Measurements from ENCODE around the gene EXOC1L.

The EXOC1L gene

DNA sequence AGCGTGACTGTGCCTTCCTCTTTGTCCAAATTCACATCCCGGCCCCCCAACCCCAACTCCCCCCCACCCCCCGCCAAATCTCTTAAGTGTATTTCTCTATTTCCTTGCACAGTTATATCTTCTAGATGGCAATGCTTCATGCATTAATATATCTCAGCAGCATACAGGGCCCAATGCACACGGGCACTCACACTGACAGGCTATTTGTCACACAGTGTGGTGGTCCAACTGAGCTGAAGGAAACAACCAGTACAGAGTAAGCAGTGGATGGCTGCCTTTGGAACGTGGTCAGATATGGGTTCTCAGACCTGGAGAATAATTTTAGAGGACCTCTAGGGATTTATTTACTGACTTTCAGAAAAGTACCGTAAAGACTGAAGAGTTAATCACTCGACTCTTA lies 34.5 kb downstream of the EXOC1L start:
- H3K9me3 ChIP-seq (ENCODE audit: control insufficient read depth, insufficient read depth, low read length): peaks cover 17% of the 10 kb centered on the region; the same call in 1 of the 2 replicates
- H3F3A ChIP-seq (ENCODE audit: control insufficient read depth, insufficient read depth): 0 out of 2 replicates have a peak, but pooled peaks cover 2% of the 10 kb centered on the region
- peaks cover 52% of the 10 kb centered on the region for H3K79me2 ChIP-seq (ENCODE audit: control insufficient read depth, low read length)
- no peaks in the 10 kb centered on the region for H3K27me3 ChIP-seq (ENCODE audit: control insufficient read depth, low read length)
- peak overlapping the region; percentile 76 for H3K4me2 ChIP-seq (ENCODE audit: low read length)
- peaks cover 31% of the 10 kb centered on the region for H3K36me3 ChIP-seq (ENCODE audit: control insufficient read depth, low read length)
- H3K27ac ChIP-seq (ENCODE audit: low read depth, low read length): peak overlapping the region; percentile 34
- H3K4me1 ChIP-seq (ENCODE audit: control insufficient read depth, low read length): peaks cover 33% of the 10 kb centered on the region
- TF ChIP-seq EZH2phosphoT487 (IDR thresholded peaks at IDR 0.05; ENCODE audit: borderline replicate concordance, low read length): no peak
- TF ChIP-seq, protein P1, sequence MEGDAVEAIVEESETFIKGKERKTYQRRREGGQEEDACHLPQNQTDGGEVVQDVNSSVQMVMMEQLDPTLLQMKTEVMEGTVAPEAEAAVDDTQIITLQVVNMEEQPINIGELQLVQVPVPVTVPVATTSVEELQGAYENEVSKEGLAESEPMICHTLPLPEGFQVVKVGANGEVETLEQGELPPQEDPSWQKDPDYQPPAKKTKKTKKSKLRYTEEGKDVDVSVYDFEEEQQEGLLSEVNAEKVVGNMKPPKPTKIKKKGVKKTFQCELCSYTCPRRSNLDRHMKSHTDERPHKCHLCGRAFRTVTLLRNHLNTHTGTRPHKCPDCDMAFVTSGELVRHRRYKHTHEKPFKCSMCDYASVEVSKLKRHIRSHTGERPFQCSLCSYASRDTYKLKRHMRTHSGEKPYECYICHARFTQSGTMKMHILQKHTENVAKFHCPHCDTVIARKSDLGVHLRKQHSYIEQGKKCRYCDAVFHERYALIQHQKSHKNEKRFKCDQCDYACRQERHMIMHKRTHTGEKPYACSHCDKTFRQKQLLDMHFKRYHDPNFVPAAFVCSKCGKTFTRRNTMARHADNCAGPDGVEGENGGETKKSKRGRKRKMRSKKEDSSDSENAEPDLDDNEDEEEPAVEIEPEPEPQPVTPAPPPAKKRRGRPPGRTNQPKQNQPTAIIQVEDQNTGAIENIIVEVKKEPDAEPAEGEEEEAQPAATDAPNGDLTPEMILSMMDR (IDR thresholded peaks at IDR 0.05; ENCODE audit: low read depth, low read length, poor library complexity, severe bottlenecking): no peak
- no peaks in the 10 kb centered on the region for H3K9me2 ChIP-seq (replicated peaks; ENCODE audit: control insufficient read depth, low read length)
- H3K4me3 ChIP-seq (ENCODE audit: low read length): peak overlapping the region; percentile 96
- no peaks in the 10 kb centered on the region for H4K20me1 ChIP-seq (ENCODE audit: control insufficient read depth, insufficient read depth, low read depth, low read length)

DNA sequence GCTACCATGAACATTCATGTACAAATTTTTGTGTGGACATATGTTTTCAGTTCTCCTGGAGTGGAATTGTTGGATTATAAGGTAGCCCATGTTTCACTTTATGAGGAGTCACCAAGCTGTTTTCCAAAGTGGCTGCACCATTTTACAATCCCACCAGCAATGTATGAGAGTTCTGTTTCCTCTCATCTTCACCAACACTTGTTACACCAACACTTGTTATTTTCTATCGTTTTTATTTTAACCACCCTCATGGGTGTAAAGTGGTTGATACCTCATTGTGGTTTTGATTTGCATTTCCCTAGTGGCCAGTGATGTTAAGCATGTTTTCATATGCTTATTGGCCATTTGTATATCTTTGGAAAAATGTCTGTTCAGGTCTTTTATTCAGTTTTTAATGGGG lies 38.0 kb downstream of the EXOC1L start:
- peaks cover 17% of the 10 kb centered on the region; the same call in 1 of the 2 replicates for H3K9me3 ChIP-seq (ENCODE audit: control insufficient read depth, insufficient read depth, low read length)
- H4K20me1 ChIP-seq (ENCODE audit: control insufficient read depth, insufficient read depth, low read depth, low read length): no peaks in the 10 kb centered on the region
- no peak for TF ChIP-seq EZH2phosphoT487 (IDR thresholded peaks at IDR 0.05; ENCODE audit: borderline replicate concordance, low read length)
- TF ChIP-seq, protein P1 (IDR thresholded peaks at IDR 0.05; ENCODE audit: low read depth, low read length, poor library complexity, severe bottlenecking): no peak
- H3K4me3 ChIP-seq (ENCODE audit: low read length): no peak overlapping the region
- H3K27me3 ChIP-seq (ENCODE audit: control insufficient read depth, low read length): no peaks in the 10 kb centered on the region
- H3K9me2 ChIP-seq (replicated peaks; ENCODE audit: control insufficient read depth, low read length): no peaks in the 10 kb centered on the region
- H3K27ac ChIP-seq (ENCODE audit: low read depth, low read length): no peak overlapping the region
- H3F3A ChIP-seq (ENCODE audit: control insufficient read depth, insufficient read depth): 0 out of 2 replicates have a peak, but pooled peaks cover 2% of the 10 kb centered on the region
- H3K79me2 ChIP-seq (ENCODE audit: control insufficient read depth, low read length): peaks cover 52% of the 10 kb centered on the region
- peak overlapping the region; percentile 6; the same call in 1 of the 2 replicates for H3K4me2 ChIP-seq (ENCODE audit: low read length)
- H3K4me1 ChIP-seq (ENCODE audit: control insufficient read depth, low read length): peaks cover 33% of the 10 kb centered on the region
- peaks cover 45% of the 10 kb centered on the region for H3K36me3 ChIP-seq (ENCODE audit: control insufficient read depth, low read length)

DNA sequence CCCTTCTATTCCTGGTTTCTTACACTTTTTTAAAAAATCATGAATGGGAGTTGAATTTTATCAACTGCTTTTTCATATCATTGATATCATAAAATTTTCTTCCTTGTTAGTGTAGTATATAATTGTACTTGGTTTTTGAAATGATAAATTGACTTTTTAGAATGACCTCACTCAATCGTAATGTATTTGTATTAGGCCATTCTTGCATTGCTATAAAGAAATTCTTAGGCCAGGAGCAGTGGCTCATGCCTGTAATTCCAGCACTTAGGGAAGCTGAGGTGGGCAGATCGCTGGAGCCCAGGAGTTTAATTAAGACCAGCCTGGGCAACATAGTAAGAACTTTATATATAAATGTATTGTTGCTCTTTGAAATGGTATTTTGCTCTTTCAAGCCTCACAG lies 40.1 kb downstream of the EXOC1L start:
- peaks cover 13% of the 10 kb centered on the region; the same call in 1 of the 2 replicates for H3K9me3 ChIP-seq (ENCODE audit: control insufficient read depth, insufficient read depth, low read length)
- no peak overlapping the region for H3K4me2 ChIP-seq (ENCODE audit: low read length)
- peaks cover 22% of the 10 kb centered on the region for H3K4me1 ChIP-seq (ENCODE audit: control insufficient read depth, low read length)
- no peak overlapping the region for H3K27ac ChIP-seq (ENCODE audit: low read depth, low read length)
- H3K4me3 ChIP-seq (ENCODE audit: low read length): no peak overlapping the region
- peaks cover 40% of the 10 kb centered on the region for H3K79me2 ChIP-seq (ENCODE audit: control insufficient read depth, low read length)
- H3K36me3 ChIP-seq (ENCODE audit: control insufficient read depth, low read length): peaks cover 56% of the 10 kb centered on the region
- no peaks in the 10 kb centered on the region for H4K20me1 ChIP-seq (ENCODE audit: control insufficient read depth, insufficient read depth, low read depth, low read length)
- no peaks in the 10 kb centered on the region for H3K9me2 ChIP-seq (replicated peaks; ENCODE audit: control insufficient read depth, low read length)
- no peak for TF ChIP-seq EZH2phosphoT487 (IDR thresholded peaks at IDR 0.05; ENCODE audit: borderline replicate concordance, low read length)
- TF ChIP-seq, protein P1 (IDR thresholded peaks at IDR 0.05; ENCODE audit: low read depth, low read length, poor library complexity, severe bottlenecking): no peak
- H3F3A ChIP-seq (ENCODE audit: control insufficient read depth, insufficient read depth): 0 out of 2 replicates have a peak, but pooled peaks cover 5% of the 10 kb centered on the region
- no peaks in the 10 kb centered on the region for H3K27me3 ChIP-seq (ENCODE audit: control insufficient read depth, low read length)
